Left lung (tissue), 14 donors: ENCODE data around the gene MRE11. TPM values are rescaled to one million over a fixed set of nuclear protein-coding genes. Genes with fewer than 3 reads are reported as not detected.

Source experiments
- ATAC-seq: fragments of 200-7000 bp; cut with Tn5 transposase; one replicate; pipeline ENCODE4 v1.9.1; 2020; ENCODE audit warnings: moderate library complexity
- DNase-seq, 4 donors: peaks; one replicate each; pipeline ENCODE4 v3.0.0-alpha.2; 2013 to 2020
- H3K27ac ChIP-seq, 2 donors: fragments of 200-600 bp; sonication (generic) in 1 of 2; one replicate each; pipeline versions ENCODE4 v1.5.0 to v1.8.0; 2020 to 2021
- H3K27me3 ChIP-seq, 2 donors: fragments of 200-600 bp; sonication (generic) in 1 of 2; one replicate each; pipeline versions ENCODE4 v1.5.0 to v1.8.0; 2020 to 2021
- H3K36me3 ChIP-seq, 2 donors: fragments of 200-600 bp; sonication (generic) in 1 of 2; one replicate each; pipeline versions ENCODE4 v1.5.0 to v1.8.0; 2020 to 2021
- H3K4me1 ChIP-seq, 2 donors: fragments of 200-600 bp; one replicate each; pipeline ENCODE4 v1.8.0; 2021
- H3K4me3 ChIP-seq, 2 donors: fragments of 200-600 bp; sonication (generic) in 1 of 2; one replicate each; pipeline versions ENCODE4 v1.5.0 to v1.8.0; 2020 to 2021; ENCODE audit warnings: mild to moderate bottlenecking in 1 of 2
- H3K9me3 ChIP-seq, 2 donors: fragments of 200-600 bp; sonication (generic) in 1 of 2; one replicate each; pipeline versions ENCODE4 v1.5.0 to v1.8.0; 2020 to 2021
- intact Hi-C, 2 donors: fragments of 100-400 bp; cut with DNase I; formaldehyde crosslinking; loops; one replicate each; pipeline versions ENCODE4 v1.11.2 to v1.14.2; 2022
- long read RNA-seq, 12 donors: library from polyadenylated mRNA in 2 of 12; unstranded in 2 of 12; transcript quantifications; one replicate each; pipeline ENCODE4 v2.0.0 and lab custom pipeline, GENCODE V29; 2019 to 2026
- polyA plus RNA-seq, 6 donors: library from polyadenylated mRNA; unstranded; fragments of 120-200 nt; gene quantifications; one replicate each; pipeline ENCODE4 v1.2.1, GENCODE V29; 2013; ENCODE audit not compliant: insufficient read length in 6 of 6
- total RNA-seq, 2 donors: library from RNA; stranded (reverse); fragmentation: NEBNext Ultra II Directional; extraction: Animal tissue kit (Norgen Biotek cat#: 25700); gene quantifications; one replicate each; pipeline ENCODE4 v1.2.1, GENCODE V29; 2021
- TF ChIP-seq, protein P1 (sequence below), 2 donors: fragments of 200-600 bp; sonication (generic) in 1 of 2; IDR thresholded peaks; one replicate each; pipeline versions ENCODE4 v1.5.0 to v1.8.0; 2021; ENCODE audit warnings: antibody characterized with exemption in 2 of 2
- donor health status: DM: no; HTN: yes; CAD: no.
- donor health status: DM: no; HTN: no; CAD: no.

MRE11 gene
- total RNA-seq (10 to 100 TPM; 15.5 to 20.8 TPM), polyA plus RNA-seq (10 to 100 TPM; 24.8 to 45.3 (median 34.0) TPM)
- long read RNA-seq, donor 1, full-length matches to known transcripts, result 1 of 39 reads
- long read RNA-seq, donor 1, partial matches to known transcripts, result 38 of 39 reads
- long read RNA-seq, donor 1, other reads (novel, unspliced or antisense), result 0 of 39 reads
- long read RNA-seq, donor 2, result 0 reads
- long read RNA-seq, donor 3, full-length matches to known transcripts, result 1 of 1 reads
- long read RNA-seq, donor 3, partial matches to known transcripts, result 0 of 1 reads
- long read RNA-seq, donor 3, other reads (novel, unspliced or antisense), result 0 of 1 reads
- long read RNA-seq, donor 4, partial matches to known transcripts, result 3 of 4 reads
- long read RNA-seq, donor 4, other reads (novel, unspliced or antisense), result 1 of 4 reads
- long read RNA-seq, donor 5, full-length matches to known transcripts, result 3 of 3 reads
- long read RNA-seq, donor 5, partial matches to known transcripts, result 0 of 3 reads
- long read RNA-seq, donor 5, other reads (novel, unspliced or antisense), result 0 of 3 reads
- long read RNA-seq, donor 6, full-length matches to known transcripts, result 2 of 2 reads
- long read RNA-seq, donor 6, partial matches to known transcripts, result 0 of 2 reads
- long read RNA-seq, donor 6, other reads (novel, unspliced or antisense), result 0 of 2 reads
- long read RNA-seq, donor 7, result 0 reads
- long read RNA-seq, donor 8, full-length matches to known transcripts, result 2 of 2 reads
- long read RNA-seq, donor 8, partial matches to known transcripts, result 0 of 2 reads
- long read RNA-seq, donor 8, other reads (novel, unspliced or antisense), result 0 of 2 reads
- long read RNA-seq, donor 9, result 0 reads
- long read RNA-seq, donor 10, result 0 reads
- long read RNA-seq, donor 11, result 0 reads
- long read RNA-seq, donor 12, result 0 reads

DNA sequence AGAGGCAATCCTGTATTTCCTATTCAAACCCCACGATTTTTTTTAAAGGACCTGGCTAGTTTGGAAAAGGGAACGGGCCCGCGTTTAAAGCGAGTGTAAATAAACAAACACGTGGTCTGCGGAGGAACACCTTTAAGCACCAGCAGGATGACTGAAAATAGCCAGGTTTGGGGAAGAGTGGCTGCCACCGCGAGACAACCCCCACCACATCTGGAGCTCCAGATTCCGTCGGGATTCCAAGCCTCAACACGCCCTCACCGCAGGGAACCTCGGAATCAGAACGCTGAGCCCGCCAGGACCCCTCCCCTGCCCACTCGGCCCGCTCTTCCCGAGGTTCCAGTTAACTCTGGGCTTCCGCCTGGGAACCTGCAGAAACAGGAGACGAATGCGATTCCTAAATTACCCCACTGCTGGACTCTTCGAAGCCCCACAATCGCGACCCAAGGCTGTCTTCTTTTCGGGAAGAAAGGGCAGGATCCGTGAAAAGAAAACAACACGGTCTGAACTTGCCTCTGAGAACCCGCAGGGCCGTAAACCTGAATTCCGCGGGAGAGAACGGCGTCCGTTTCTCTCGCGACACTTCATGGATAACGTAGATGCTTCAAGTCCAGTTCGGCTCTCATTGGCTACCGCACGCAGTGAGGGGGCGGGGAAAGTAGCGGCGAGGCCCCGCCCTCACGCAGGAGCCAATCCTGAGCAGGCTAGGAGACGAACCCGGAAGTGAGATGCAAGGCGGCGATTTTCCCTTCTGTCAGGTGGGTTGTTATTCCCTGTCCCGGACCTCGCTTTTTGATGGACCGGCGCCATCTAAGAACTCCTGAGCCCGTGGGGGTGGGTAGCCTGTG lies at the start of gene MRE11, which contains the start of gene ANKRD49:
Gene MRE11, minus strand, starts transcription at position 564 of the 845 bp plus-strand sequence. CDS start 1,043 bp downstream, outside the sequence.
Gene ANKRD49, plus strand, starts transcription at position 704 of the 845 bp plus-strand sequence. CDS start 2,710 bp downstream, outside the sequence.
- TF ChIP-seq, protein P1, sequence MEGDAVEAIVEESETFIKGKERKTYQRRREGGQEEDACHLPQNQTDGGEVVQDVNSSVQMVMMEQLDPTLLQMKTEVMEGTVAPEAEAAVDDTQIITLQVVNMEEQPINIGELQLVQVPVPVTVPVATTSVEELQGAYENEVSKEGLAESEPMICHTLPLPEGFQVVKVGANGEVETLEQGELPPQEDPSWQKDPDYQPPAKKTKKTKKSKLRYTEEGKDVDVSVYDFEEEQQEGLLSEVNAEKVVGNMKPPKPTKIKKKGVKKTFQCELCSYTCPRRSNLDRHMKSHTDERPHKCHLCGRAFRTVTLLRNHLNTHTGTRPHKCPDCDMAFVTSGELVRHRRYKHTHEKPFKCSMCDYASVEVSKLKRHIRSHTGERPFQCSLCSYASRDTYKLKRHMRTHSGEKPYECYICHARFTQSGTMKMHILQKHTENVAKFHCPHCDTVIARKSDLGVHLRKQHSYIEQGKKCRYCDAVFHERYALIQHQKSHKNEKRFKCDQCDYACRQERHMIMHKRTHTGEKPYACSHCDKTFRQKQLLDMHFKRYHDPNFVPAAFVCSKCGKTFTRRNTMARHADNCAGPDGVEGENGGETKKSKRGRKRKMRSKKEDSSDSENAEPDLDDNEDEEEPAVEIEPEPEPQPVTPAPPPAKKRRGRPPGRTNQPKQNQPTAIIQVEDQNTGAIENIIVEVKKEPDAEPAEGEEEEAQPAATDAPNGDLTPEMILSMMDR (IDR thresholded peaks at IDR 0.05), result no peak
- Histone ChIP-seq H3K27ac (peak within 1 kb of the TSS; percentile 68 to 82), H3K4me1 (peaks cover 18 to 25% of the 10 kb centered on the region in 2 donors), H3K36me3 (peaks cover 0 to 29% of the 10 kb centered on the region in 2 donors), H3K4me3 (peak within 1 kb of the TSS; percentile 80 to 82), H3K27me3 (no peaks in the 10 kb centered on the region), H3K9me3 (no peaks in the 10 kb centered on the region)
- ATAC-seq (peak; percentile 100), DNase-seq (peak; percentile 95 to 98 (median 96))
- intact Hi-C loops, result no loop called here

DNA sequence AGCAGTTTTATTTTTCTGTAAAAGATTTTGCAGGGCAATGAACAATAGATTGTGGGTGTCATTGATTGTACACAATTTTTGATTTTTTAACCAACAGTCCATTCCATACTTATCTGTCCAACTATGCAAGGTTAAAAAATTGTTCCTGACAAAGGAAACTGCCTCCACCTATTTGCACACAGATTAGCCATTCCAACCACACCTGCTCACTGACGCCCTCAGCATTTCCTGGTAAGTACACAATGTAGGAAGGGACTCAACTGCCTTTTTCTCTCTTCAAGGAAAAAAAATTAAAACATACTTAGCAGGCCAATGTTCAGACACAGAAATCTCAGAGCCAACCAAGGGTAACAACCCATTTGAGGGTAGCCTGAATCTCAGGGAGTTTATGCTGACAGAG lies 45.8 kb upstream of the MRE11 start:
- ATAC-seq (no peak), DNase-seq (no peak)
- intact Hi-C loops, result no loop called here
- Histone ChIP-seq H3K4me1 (peaks cover 0 to 14% of the 10 kb centered on the region in 2 donors), H3K27me3 (no peaks in the 10 kb centered on the region), H3K9me3 (no peaks in the 10 kb centered on the region), H3K4me3 (no peak overlapping the region), H3K36me3 (no peaks in the 10 kb centered on the region), H3K27ac (no peak overlapping the region)
- TF ChIP-seq, protein P1 (IDR thresholded peaks at IDR 0.05), result no peak

DNA sequence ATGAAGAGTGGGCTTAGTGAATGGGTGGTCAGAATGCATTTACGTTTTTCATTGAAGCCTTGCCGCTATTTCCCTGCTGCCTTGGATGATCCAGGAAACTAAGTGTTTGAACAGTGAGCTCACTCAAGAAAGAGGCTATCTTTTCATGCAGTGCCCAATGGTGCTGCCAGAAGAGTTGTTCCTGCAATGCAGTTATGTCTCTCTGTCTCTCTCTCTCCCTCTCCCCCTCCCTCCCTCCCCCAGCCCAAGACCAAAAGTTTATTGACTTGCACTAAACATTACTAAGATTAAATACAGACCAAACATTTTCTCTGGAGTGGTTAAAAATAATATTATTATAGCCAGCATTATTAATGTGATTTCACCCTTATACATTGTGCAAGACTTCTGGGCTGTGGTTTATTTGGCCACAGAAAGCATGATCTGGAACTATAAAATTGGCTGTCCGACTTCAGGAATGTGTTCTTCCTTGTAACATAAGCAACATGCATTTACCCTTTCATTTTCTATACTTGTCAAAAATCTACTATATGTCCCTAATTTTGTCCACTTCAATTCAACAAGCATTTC lies 43.5 kb upstream of the MRE11 start:
- Histone ChIP-seq H3K27ac (no peak overlapping the region), H3K9me3 (no peaks in the 10 kb centered on the region), H3K4me3 (no peak overlapping the region), H3K36me3 (no peaks in the 10 kb centered on the region), H3K4me1 (peaks cover 0 to 16% of the 10 kb centered on the region in 2 donors), H3K27me3 (no peaks in the 10 kb centered on the region)
- peak in 1 of 4 donors; percentile 28 for DNase-seq
- TF ChIP-seq, protein P1 (IDR thresholded peaks at IDR 0.05), result no peak
- peak; percentile 44 for ATAC-seq
- intact Hi-C loops, result no loop called here

- no peaks in the 10 kb centered on the region for H3K27me3 ChIP-seq
- DNase-seq, result no peak
- no peak for ATAC-seq
- no peaks in the 10 kb centered on the region for H3K9me3 ChIP-seq
- TF ChIP-seq, protein P1 (IDR thresholded peaks at IDR 0.05), result no peak
- intact Hi-C loops, result no loop called here
- H3K27ac ChIP-seq, result no peak overlapping the region
- H3K36me3 ChIP-seq, result no peaks in the 10 kb centered on the region
- no peak overlapping the region for H3K4me3 ChIP-seq
- peaks cover 0 to 16% of the 10 kb centered on the region in 2 donors for H3K4me1 ChIP-seq
Observed at GRCh38 chr11:94536386-94536785, 42.7 kb upstream of the MRE11 start.
